Ishikawa (cell line): ENCODE results near the gene LAMC3.
A peak's percentile ranks its signal among the peaks of the same experiment; 100 is the strongest.

Experiments used
- CEBPB ChIP-seq: IDR thresholded peaks from 2 replicates; pipeline ENCODE4 v1.6.1; 2012
- CREB1 ChIP-seq: IDR thresholded peaks from 2 replicates; pipeline ENCODE4 v1.6.1; 2012; ENCODE audit warnings: low read depth
- EGR1 ChIP-seq: IDR thresholded peaks from 2 replicates; pipeline ENCODE4 v1.6.1; 2012
- EP300 ChIP-seq: IDR thresholded peaks from 2 replicates; pipeline ENCODE4 v1.6.1; 2012; ENCODE audit warnings: borderline replicate concordance
- FOXM1 ChIP-seq: IDR thresholded peaks from 2 replicates; pipeline ENCODE4 v1.6.1; 2012; ENCODE audit warnings: low read depth, borderline replicate concordance
- NFIC ChIP-seq: IDR thresholded peaks from 2 replicates; pipeline ENCODE4 v1.6.1; 2012
- RAD21 ChIP-seq: IDR thresholded peaks from 2 replicates; pipeline ENCODE4 v1.6.1; 2012; ENCODE audit warnings: low read depth
- TAF1 ChIP-seq: IDR thresholded peaks from 2 replicates; pipeline ENCODE4 v1.6.1; 2012; ENCODE audit warnings: low read depth, mild to moderate bottlenecking
- TCF12 ChIP-seq: IDR thresholded peaks from 2 replicates; pipeline ENCODE4 v1.6.1; 2012; ENCODE audit warnings: low read depth
- TEAD4 ChIP-seq: IDR thresholded peaks from 2 replicates; pipeline ENCODE4 v1.6.1; 2012
- USF1 ChIP-seq: IDR thresholded peaks from 2 replicates; pipeline ENCODE4 v1.6.1; 2012
- YY1 ChIP-seq: IDR thresholded peaks from 2 replicates; pipeline ENCODE4 v1.6.1; 2012; ENCODE audit warnings: low read depth
- ZBTB7A ChIP-seq: IDR thresholded peaks from 2 replicates; pipeline ENCODE4 v1.6.1; 2012; ENCODE audit warnings: low read depth
- TF ChIP-seq, protein P1 (sequence below): IDR thresholded peaks from 2 replicates; pipeline ENCODE4 v1.6.1; 2012; ENCODE audit warnings: low read depth, mild to moderate bottlenecking
- TF ChIP-seq, protein P2 (sequence below): IDR thresholded peaks from 2 replicates; pipeline ENCODE4 v1.6.1; 2012

LAMC3 gene

DNA sequence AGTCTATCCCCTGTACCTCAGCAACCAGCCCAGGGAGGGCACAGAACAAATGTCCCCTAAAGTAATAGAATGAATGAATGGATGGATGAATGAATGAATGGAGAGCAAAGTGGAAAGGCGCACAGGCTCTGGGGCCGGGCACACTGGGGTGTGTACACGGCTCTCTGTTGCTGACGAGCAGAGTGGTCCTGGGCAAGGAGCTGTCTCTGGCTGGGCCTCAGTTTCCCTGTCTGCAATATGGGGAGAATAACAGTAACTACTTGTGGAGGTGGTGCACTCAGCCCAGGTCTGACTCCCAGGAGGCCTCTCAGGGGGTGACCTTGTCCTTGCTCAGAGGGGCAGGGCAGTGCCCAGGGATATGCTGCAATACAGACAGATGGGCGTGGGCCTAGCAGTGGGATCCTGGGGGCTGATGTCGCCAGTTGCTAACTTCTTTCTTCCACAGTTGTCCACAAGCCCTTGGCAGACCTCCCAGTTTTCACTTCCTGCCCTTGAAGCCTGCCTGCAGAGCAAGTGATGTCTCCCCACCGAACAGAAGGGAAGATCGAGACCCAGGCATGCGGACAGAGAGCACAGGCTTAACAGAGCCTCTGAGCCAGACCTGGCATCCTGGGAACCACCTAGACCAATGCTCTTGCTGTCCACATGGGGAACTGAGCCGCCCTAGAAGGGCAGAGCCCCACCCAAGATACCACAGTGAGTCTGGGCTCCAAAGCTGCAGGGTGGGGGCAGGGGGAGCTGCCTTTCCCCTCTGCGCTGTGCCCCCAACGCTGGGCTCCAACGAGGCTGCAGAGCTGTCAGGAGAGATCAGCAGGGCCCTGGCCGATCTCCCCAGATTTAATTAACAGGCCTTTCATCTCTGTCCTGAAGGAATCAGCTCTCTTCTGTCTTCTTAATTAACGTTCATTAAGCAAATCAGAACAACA, 13.6 kb upstream of the LAMC3 start:
- no peak for TF ChIP-seq TAF1

DNA sequence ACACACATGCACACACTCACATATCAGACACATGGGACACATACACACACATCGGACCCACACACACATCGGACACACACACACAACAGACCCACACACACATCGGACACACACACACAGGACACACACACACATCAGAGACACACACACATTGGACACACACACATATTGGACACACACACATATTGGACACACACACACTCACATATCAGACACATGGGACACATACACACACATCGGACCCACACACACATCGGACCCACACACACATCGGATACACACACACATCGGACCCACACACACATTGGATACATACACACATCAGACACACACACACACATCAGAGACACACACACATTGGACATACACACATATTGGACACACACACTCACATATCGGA, 12.8 kb upstream of the LAMC3 start:
- TF ChIP-seq TCF12 = no peak
- TF ChIP-seq ZBTB7A = no peak
- no peak for TF ChIP-seq NFIC
- no peak for TF ChIP-seq CREB1
- TF ChIP-seq TAF1 = no peak
- no peak for TF ChIP-seq TEAD4
- no peak for TF ChIP-seq CEBPB
- TF ChIP-seq RAD21 = no peak

DNA sequence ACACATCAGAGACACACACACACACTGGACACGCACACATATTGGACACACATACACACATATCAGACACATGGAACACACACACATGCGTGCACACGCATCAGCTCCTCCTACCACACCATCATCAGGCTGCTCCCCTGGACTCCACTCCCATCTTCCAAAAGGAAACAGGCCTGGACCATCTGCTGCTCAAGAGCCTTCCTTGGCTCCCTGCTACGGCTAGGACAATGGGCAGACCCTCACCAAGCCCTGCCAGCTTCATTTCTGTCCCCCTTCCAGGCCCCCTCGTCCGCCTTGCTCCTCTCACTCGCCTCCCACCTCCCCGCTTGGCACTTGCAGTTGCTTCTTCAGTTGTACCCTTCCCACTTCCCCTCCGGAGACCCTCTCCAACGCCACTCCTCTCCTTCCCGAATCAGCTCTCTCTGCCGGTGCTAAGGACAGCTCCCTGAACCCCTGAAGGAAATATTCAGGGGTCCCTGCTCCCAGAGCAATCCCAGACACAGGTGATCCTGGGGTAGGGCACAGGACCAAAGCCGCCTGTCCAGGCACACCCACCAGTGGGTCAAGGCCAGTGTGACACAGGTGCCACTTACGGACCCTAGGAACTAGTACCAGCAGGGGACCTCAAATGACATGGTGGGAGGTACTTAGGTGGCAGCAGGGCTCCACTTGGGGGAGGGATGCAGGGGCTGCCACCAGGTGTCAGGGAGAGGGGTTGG, 12.1 kb upstream of the LAMC3 start:
- TF ChIP-seq, protein P1, sequence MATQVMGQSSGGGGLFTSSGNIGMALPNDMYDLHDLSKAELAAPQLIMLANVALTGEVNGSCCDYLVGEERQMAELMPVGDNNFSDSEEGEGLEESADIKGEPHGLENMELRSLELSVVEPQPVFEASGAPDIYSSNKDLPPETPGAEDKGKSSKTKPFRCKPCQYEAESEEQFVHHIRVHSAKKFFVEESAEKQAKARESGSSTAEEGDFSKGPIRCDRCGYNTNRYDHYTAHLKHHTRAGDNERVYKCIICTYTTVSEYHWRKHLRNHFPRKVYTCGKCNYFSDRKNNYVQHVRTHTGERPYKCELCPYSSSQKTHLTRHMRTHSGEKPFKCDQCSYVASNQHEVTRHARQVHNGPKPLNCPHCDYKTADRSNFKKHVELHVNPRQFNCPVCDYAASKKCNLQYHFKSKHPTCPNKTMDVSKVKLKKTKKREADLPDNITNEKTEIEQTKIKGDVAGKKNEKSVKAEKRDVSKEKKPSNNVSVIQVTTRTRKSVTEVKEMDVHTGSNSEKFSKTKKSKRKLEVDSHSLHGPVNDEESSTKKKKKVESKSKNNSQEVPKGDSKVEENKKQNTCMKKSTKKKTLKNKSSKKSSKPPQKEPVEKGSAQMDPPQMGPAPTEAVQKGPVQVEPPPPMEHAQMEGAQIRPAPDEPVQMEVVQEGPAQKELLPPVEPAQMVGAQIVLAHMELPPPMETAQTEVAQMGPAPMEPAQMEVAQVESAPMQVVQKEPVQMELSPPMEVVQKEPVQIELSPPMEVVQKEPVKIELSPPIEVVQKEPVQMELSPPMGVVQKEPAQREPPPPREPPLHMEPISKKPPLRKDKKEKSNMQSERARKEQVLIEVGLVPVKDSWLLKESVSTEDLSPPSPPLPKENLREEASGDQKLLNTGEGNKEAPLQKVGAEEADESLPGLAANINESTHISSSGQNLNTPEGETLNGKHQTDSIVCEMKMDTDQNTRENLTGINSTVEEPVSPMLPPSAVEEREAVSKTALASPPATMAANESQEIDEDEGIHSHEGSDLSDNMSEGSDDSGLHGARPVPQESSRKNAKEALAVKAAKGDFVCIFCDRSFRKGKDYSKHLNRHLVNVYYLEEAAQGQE = 0 out of 2 replicates have a peak, but pooled peaks have one; percentile 8
- TF ChIP-seq ZBTB7A = no peak
- TF ChIP-seq TCF12 = no peak
- TF ChIP-seq RAD21 = no peak
- TF ChIP-seq TAF1 = no peak
- TF ChIP-seq USF1 = no peak

DNA sequence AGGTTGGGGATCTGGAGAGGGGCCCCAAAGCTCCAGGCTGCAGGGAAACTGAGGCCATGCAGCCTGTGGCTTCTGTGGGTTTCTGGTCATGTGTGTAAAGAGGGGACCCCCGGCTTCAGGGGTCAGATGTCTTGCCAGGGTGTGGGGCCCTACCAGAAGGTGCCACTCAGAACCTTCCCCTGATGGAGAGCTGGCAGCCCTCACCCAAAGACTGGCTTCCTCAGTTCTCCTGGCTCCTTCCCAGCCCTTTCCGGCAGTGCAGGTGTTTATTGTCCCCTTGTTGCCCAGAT, 11.6 kb upstream of the LAMC3 start:
- TF ChIP-seq EGR1 = no peak
- no peak for TF ChIP-seq CREB1

- no peak for TF ChIP-seq YY1
- TF ChIP-seq, protein P2, sequence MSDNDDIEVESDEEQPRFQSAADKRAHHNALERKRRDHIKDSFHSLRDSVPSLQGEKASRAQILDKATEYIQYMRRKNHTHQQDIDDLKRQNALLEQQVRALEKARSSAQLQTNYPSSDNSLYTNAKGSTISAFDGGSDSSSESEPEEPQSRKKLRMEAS = peak; percentile 50
- TF ChIP-seq USF1 = no peak
- peak; percentile 93 for TF ChIP-seq RAD21
These were observed 10.9 kb upstream of the LAMC3 start for GRCh38 chr9:130997925-130998596.

GRCh38 chr9:130998597-130999244, 10.3 kb upstream of the LAMC3 start:
- no peak for TF ChIP-seq NFIC
- no peak for TF ChIP-seq TEAD4
- no peak for TF ChIP-seq USF1
- no peak for TF ChIP-seq FOXM1
- no peak for TF ChIP-seq YY1
- TF ChIP-seq, protein P2 = no peak
- no peak for TF ChIP-seq EGR1
- TF ChIP-seq, protein P1 = no peak
- TF ChIP-seq CEBPB = no peak
- no peak for TF ChIP-seq TAF1
- TF ChIP-seq TCF12 = no peak
- no peak for TF ChIP-seq CREB1
- no peak for TF ChIP-seq RAD21
- TF ChIP-seq ZBTB7A = no peak
- no peak for TF ChIP-seq EP300
